Esophagus squamous epithelium (tissue), 5 donors: Measurements from ENCODE around the gene MSH6. TPM values are rescaled to one million over a fixed set of nuclear protein-coding genes. Genes with fewer than 3 reads are reported as not detected.

Experiments used
- DNase-seq: peaks from one replicate; lab custom pipeline; 2025; lab: John Stamatoyannopoulos, UW
- H3K27ac ChIP-seq, 4 donors: fragments of 200-600 bp; sonication (generic); one replicate each; pipeline ENCODE4 v1.5.1; 2016 to 2019; ENCODE audit warnings: mild to moderate bottlenecking in 1 of 4
- H3K27me3 ChIP-seq, 4 donors: fragments of 200-600 bp; sonication (generic); 1 replicate in 3 of 4; 2 replicates in 1 of 4; pipeline versions ENCODE4 v1.5.1 to v1.6.0; 2017 to 2021; ENCODE audit warnings: antibody characterized with exemption in 1 of 4
- H3K36me3 ChIP-seq, 3 donors: fragments of 200-600 bp; sonication (generic); one replicate each; pipeline ENCODE4 v1.5.1; 2016 to 2019
- H3K4me1 ChIP-seq, 3 donors: fragments of 200-600 bp; sonication (generic); one replicate each; pipeline ENCODE4 v1.5.1; 2017 to 2019
- H3K4me3 ChIP-seq, 4 donors: fragments of 200-600 bp; sonication (generic); 1 replicate in 3 of 4; 2 replicates in 1 of 4; pipeline ENCODE4 v1.5.1; 2016 to 2019; ENCODE audit warnings: mild to moderate bottlenecking in 2 of 4, moderate library complexity in 1 of 4
- H3K9me3 ChIP-seq, 3 donors: fragments of 200-600 bp; sonication (generic); one replicate each; pipeline ENCODE4 v1.5.1; 2016 to 2019
- CTCF ChIP-seq, 6 experiments: fragments of 450-650 bp in 4 of 6; fragments of 200-600 bp in 2 of 6; sonication (generic) in 2 of 6; IDR thresholded peaks; one replicate each; pipeline ENCODE4 v1.5.1; 2016 to 2019; ENCODE audit warnings: antibody characterized with exemption in 6 of 6, mild to moderate bottlenecking in 4 of 6, moderate library complexity in 4 of 6
- POLR2A ChIP-seq, 4 donors: fragments of 450-650 bp; IDR thresholded peaks; one replicate each; pipeline ENCODE4 v1.6.1; 2017; ENCODE audit warnings: antibody characterized with exemption in 4 of 4, mild to moderate bottlenecking in 4 of 4, moderate library complexity in 3 of 4
- WGBS, 2 donors: methylation state at CpG; one replicate each; pipeline ENCODE4 v1.1.5; 2018; 5-methylcytosine and 5-hydroxymethylcytosine counted together
- intact Hi-C: fragments of 100-400 bp; cut with DNase I; formaldehyde crosslinking; loops from one replicate; pipeline ENCODE4 v1.15.0; 2022
- total RNA-seq, 4 donors: library from RNA; depleted of rRNA; stranded (reverse); fragments of >200 nt; gene quantifications; one replicate each; pipeline ENCODE4 v1.1.0, GENCODE V29; 2016
- donor health status: DM: yes; HTN: yes; CAD: no.

MSH6 gene
- total RNA-seq, 4 donors from 2014 or later: 22.7 to 29.5 (median 25.4) TPM

GRCh38 chr2:47796090-47796697 lies 13.2 kb downstream of the MSH6 start:
- H3K27me3 ChIP-seq: no peaks in the 10 kb centered on the region
- 90 to 94% methylated on average over 2 of the region's 2 CpGs for WGBS, 2 donors
- intact Hi-C loops: no loop called here
- no peaks in the 10 kb centered on the region for H3K4me1 ChIP-seq
- no peak for TF ChIP-seq POLR2A (IDR thresholded peaks at IDR 0.05)
- no peak for TF ChIP-seq CTCF (IDR thresholded peaks at IDR 0.05)
- H3K36me3 ChIP-seq: peaks cover 12 to 98% (median 15%) of the 10 kb centered on the region in 3 donors
- H3K27ac ChIP-seq: no peak overlapping the region
- DNase-seq: no peak
- H3K9me3 ChIP-seq: no peaks in the 10 kb centered on the region
- no peak overlapping the region for H3K4me3 ChIP-seq

- H3K36me3 ChIP-seq: peaks cover 15 to 98% (median 22%) of the 10 kb centered on the region in 3 donors
- DNase-seq: no peak
- TF ChIP-seq CTCF (IDR thresholded peaks at IDR 0.05) (no peak), POLR2A (IDR thresholded peaks at IDR 0.05) (no peak)
- no peaks in the 10 kb centered on the region for H3K4me1 ChIP-seq
- H3K4me3 ChIP-seq: no peak overlapping the region
- WGBS, 2 donors: 80 to 86% methylated on average over 6 of the region's 6 CpGs
- intact Hi-C loops: no loop called here
- H3K27ac ChIP-seq: no peak overlapping the region
- H3K27me3 ChIP-seq: no peaks in the 10 kb centered on the region
- H3K9me3 ChIP-seq: peaks cover 0 to 9% (median 9%) of the 10 kb centered on the region in 3 donors
Observed at GRCh38 chr2:47798631-47799030, 15.7 kb downstream of the MSH6 start.

GRCh38 chr2:47799031-47799609 lies 16.2 kb downstream of the MSH6 start:
- WGBS, 2 donors: 90 to 99% methylated on average over 6 of the region's 6 CpGs

GRCh38 chr2:47801118-47801517 lies 18.2 kb downstream of the MSH6 start:
- Histone ChIP-seq H3K9me3 (peaks cover 0 to 13% (median 10%) of the 10 kb centered on the region in 3 donors), H3K4me3 (no peak overlapping the region), H3K4me1 (no peaks in the 10 kb centered on the region), H3K27me3 (no peaks in the 10 kb centered on the region), H3K36me3 (peaks cover 13 to 98% (median 26%) of the 10 kb centered on the region in 3 donors), H3K27ac (no peak overlapping the region)
- 88 to 93% methylated on average over 3 of the region's 3 CpGs for WGBS, 2 donors
- no peak for DNase-seq
- TF ChIP-seq CTCF (IDR thresholded peaks at IDR 0.05) (no peak), POLR2A (IDR thresholded peaks at IDR 0.05) (no peak)
- intact Hi-C loops: no loop called here

More at GRCh38 chr2:47799031-47799609, 16.2 kb downstream of the MSH6 start:
- intact Hi-C loops: no loop called here
- peaks cover 0 to 13% (median 10%) of the 10 kb centered on the region in 3 donors for H3K9me3 ChIP-seq
- H3K27me3 ChIP-seq: no peaks in the 10 kb centered on the region
- DNase-seq: no peak
- H3K27ac ChIP-seq: no peak overlapping the region
- H3K36me3 ChIP-seq: peaks cover 15 to 98% (median 27%) of the 10 kb centered on the region in 3 donors
- TF ChIP-seq POLR2A (IDR thresholded peaks at IDR 0.05) (no peak), CTCF (IDR thresholded peaks at IDR 0.05) (no peak)
- H3K4me1 ChIP-seq: no peaks in the 10 kb centered on the region
- no peak overlapping the region for H3K4me3 ChIP-seq

GRCh38 chr2:47803363-47803762 lies 20.4 kb downstream of the MSH6 start:
- Histone ChIP-seq H3K27me3 (no peaks in the 10 kb centered on the region), H3K4me1 (no peaks in the 10 kb centered on the region), H3K4me3 (no peak overlapping the region), H3K27ac (no peak overlapping the region), H3K36me3 (peaks cover 13 to 98% (median 26%) of the 10 kb centered on the region in 3 donors), H3K9me3 (peaks cover 0 to 13% (median 10%) of the 10 kb centered on the region in 3 donors)
- DNase-seq: no peak
- WGBS, 2 donors: 95 to 98% methylated on average over 7 of the region's 7 CpGs
- intact Hi-C loops: no loop called here
- TF ChIP-seq CTCF (IDR thresholded peaks at IDR 0.05): no peak
- no peak for TF ChIP-seq POLR2A (IDR thresholded peaks at IDR 0.05)
